PC-9 (cell line): ENCODE measurements around the gene KLHL14. TPM values are rescaled to one million over a fixed set of nuclear protein-coding genes. Genes with fewer than 3 reads are reported as not detected.

ENCODE experiments used
- BruUV-seq: library from RNA; stranded (reverse); fragments of 400-500 nt; replicated peaks from 2 replicates; lab custom pipeline; 2021; lab: Mats Ljungman, UMichigan
- CTCF ChIA-PET: fragments of 300-600 bp; sonication (Branson Sonifier 250); formaldehyde crosslinking; loops from one replicate; lab custom pipeline; 2022; ENCODE audit warnings: antibody characterized with exemption; lab: Charles Lee
- POLR2A ChIA-PET: fragments of 300-600 bp; sonication (Branson Sonifier 250); formaldehyde crosslinking; loops from one replicate; lab custom pipeline; 2022; ENCODE audit warnings: antibody characterized with exemption; ENCODE audit not compliant: unreplicated experiment; lab: Charles Lee
- DNase-seq, 2 experiments: peaks; one replicate each; pipeline versions ENCODE4 v3.0.0 to v3.0.0-alpha.2; 2015 to 2022; ENCODE audit warnings: mixed read lengths in 1 of 2
- H2AFZ ChIP-seq: fragments of 200-600 bp; sonication (generic); 2 replicates; pipeline ENCODE4 v1.8.1; 2017; ENCODE audit warnings: antibody characterized with exemption
- H3F3A ChIP-seq: fragments of 200-600 bp; sonication (generic); 2 replicates; pipeline ENCODE4 v1.8.1; 2017; ENCODE audit warnings: antibody characterized with exemption, mild to moderate bottlenecking, low read depth; ENCODE audit not compliant: insufficient read depth
- H3K27ac ChIP-seq: fragments of 200-600 bp; sonication (generic); 2 replicates; pipeline ENCODE4 v1.6.1; 2016; ENCODE audit warnings: mixed run types
- H3K27me3 ChIP-seq: fragments of 200-600 bp; sonication (generic); 2 replicates; pipeline ENCODE4 v1.6.1; 2016; ENCODE audit warnings: low read depth, mixed run types; ENCODE audit not compliant: insufficient read depth
- H3K36me3 ChIP-seq: fragments of 200-600 bp; sonication (generic); 2 replicates; pipeline ENCODE4 v1.6.1; 2016; ENCODE audit warnings: low read depth, mixed run types
- H3K4me1 ChIP-seq: fragments of 200-600 bp; sonication (generic); replicated peaks from 2 replicates; pipeline ENCODE4 v1.6.1; 2016; ENCODE audit warnings: mixed run types; ENCODE audit not compliant: insufficient read depth
- H3K4me2 ChIP-seq: fragments of 200-600 bp; sonication (generic); 2 replicates; pipeline ENCODE4 v1.6.1; 2017; ENCODE audit warnings: mixed run types
- H3K4me3 ChIP-seq: fragments of 200-600 bp; sonication (generic); 2 replicates; pipeline ENCODE4 v1.6.1; 2016; ENCODE audit warnings: mixed run types
- H3K79me2 ChIP-seq: fragments of 200-600 bp; sonication (generic); 2 replicates; pipeline ENCODE4 v1.6.1; 2017; ENCODE audit warnings: low read depth, mixed run types
- H3K9me2 ChIP-seq: fragments of 200-600 bp; sonication (generic); 2 replicates; pipeline ENCODE4 v1.8.1; 2017; ENCODE audit warnings: mild to moderate bottlenecking; ENCODE audit not compliant: insufficient read depth
- H3K9me3 ChIP-seq: fragments of 200-600 bp; sonication (generic); 2 replicates; pipeline ENCODE4 v1.8.1; 2016; ENCODE audit warnings: low read depth; ENCODE audit not compliant: insufficient read depth
- H4K20me1 ChIP-seq: fragments of 200-600 bp; sonication (generic); 2 replicates; pipeline ENCODE4 v1.8.1; 2017; ENCODE audit not compliant: insufficient read depth
- EZH2 ChIP-seq: fragments of 200-600 bp; sonication (generic); IDR thresholded peaks from 2 replicates; pipeline ENCODE4 v1.8.0; 2017; ENCODE audit warnings: antibody characterized with exemption, low read depth
- intact Hi-C: fragments of 100-400 bp; cut with micrococcal nuclease; formaldehyde crosslinking; loops from one replicate; pipeline ENCODE4 v1.10.0; 2022; ENCODE audit not compliant: unreplicated experiment
- total RNA-seq: library from RNA; stranded (reverse); gene quantifications from 2 replicates; pipeline ENCODE4 v1.2.3, GENCODE V29; 2021
- TF ChIP-seq, protein P1 (sequence below): fragments of 200-600 bp; sonication (generic); conservative IDR thresholded peaks from 2 replicates; pipeline ENCODE4 v1.6.1; 2017; ENCODE audit warnings: mixed run types, antibody characterized with exemption, mild to moderate bottlenecking, moderate library complexity

Gene KLHL14
- total RNA-seq, 1 experiment from 2014 or later, result not detected

DNA sequence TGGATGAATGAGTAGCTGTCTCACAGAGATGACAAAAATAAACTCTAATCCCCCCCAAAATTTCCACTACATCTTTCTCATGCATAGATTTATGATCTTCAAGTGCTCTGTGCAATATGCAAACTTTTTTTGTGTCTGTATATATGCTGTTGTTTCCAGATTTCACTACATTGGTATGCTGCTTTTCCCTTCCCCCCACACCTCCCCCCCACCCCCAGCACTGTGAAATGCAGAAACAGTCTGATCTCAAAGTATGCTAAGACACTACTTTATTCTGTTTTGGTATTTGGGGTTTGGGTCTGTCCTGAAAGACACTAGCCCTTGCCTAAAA is 524 bp upstream of the KLHL14 start:
- Histone ChIP-seq H2AFZ (no peak overlapping the region), H3K4me2 (no peak overlapping the region), H3K27ac (no peak overlapping the region), H4K20me1 (no peaks in the 10 kb centered on the region), H3K4me1 (no peaks in the 10 kb centered on the region), H3K4me3 (no peak overlapping the region), H3K79me2 (no peaks in the 10 kb centered on the region), H3K9me3 (no peaks in the 10 kb centered on the region), H3F3A (no peaks in the 10 kb centered on the region), H3K36me3 (no peaks in the 10 kb centered on the region), H3K9me2 (no peaks in the 10 kb centered on the region), H3K27me3 (no peaks in the 10 kb centered on the region)
- CTCF ChIA-PET, result no interaction called here
- intact Hi-C loops, result no loop called here
- BruUV-seq, result no TSS peak
- no peak for TF ChIP-seq EZH2
- TF ChIP-seq, protein P1, sequence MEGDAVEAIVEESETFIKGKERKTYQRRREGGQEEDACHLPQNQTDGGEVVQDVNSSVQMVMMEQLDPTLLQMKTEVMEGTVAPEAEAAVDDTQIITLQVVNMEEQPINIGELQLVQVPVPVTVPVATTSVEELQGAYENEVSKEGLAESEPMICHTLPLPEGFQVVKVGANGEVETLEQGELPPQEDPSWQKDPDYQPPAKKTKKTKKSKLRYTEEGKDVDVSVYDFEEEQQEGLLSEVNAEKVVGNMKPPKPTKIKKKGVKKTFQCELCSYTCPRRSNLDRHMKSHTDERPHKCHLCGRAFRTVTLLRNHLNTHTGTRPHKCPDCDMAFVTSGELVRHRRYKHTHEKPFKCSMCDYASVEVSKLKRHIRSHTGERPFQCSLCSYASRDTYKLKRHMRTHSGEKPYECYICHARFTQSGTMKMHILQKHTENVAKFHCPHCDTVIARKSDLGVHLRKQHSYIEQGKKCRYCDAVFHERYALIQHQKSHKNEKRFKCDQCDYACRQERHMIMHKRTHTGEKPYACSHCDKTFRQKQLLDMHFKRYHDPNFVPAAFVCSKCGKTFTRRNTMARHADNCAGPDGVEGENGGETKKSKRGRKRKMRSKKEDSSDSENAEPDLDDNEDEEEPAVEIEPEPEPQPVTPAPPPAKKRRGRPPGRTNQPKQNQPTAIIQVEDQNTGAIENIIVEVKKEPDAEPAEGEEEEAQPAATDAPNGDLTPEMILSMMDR, result no peak
- no peak for DNase-seq
- POLR2A ChIA-PET, result no interaction called here

DNA sequence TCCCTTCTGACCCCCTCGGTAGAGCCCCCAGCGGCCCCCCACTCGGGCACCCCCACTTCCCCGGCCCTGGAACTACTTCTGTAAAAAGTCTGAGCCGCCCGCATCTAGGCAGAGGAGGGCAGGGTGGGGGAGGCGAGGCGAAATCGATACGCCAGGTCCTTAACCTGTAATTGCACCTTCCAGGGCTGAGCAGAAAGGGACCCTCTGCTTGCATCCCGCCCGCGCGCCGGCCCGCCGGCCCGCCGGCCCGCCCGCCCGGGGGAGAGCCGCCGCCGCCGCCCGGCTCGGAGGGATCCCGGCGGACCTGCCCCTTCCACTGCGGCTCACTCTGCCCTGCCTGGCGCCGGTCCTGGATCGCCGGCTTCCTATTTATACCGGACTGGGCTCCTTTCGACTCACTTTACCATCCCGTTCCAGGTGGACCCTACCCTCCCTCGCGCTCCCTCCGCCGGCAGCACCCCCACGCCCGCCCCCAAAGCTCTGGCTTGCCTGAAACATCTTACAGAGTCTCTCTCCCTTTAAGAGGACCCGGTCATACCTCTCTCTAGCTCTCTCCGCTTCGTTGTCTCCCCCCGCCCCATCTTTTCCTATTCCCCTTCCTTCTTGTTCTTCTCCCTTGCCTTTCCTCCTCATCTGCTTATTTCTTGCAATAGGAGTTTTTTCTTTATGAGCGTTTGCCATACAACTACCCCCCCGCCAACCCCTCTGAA is 797 bp downstream of the KLHL14 start:
- H3K4me1 ChIP-seq, result no peaks in the 10 kb centered on the region
- no peaks in the 10 kb centered on the region for H3F3A ChIP-seq
- TF ChIP-seq EZH2, result no peak
- TF ChIP-seq, protein P1, result no peak
- H3K4me2 ChIP-seq, result no peak overlapping the region
- CTCF ChIA-PET, result no interaction called here
- H3K79me2 ChIP-seq, result no peaks in the 10 kb centered on the region
- intact Hi-C loops, result no loop called here
- no peaks in the 10 kb centered on the region for H4K20me1 ChIP-seq
- no peaks in the 10 kb centered on the region for H3K9me3 ChIP-seq
- no peak overlapping the region for H2AFZ ChIP-seq
- no TSS peak for BruUV-seq
- no peaks in the 10 kb centered on the region for H3K36me3 ChIP-seq
- no peak overlapping the region for H3K27ac ChIP-seq
- no peaks in the 10 kb centered on the region for H3K9me2 ChIP-seq
- POLR2A ChIA-PET, result no interaction called here
- H3K4me3 ChIP-seq, result no peak overlapping the region
- H3K27me3 ChIP-seq, result no peaks in the 10 kb centered on the region
- DNase-seq, result no peak

DNA sequence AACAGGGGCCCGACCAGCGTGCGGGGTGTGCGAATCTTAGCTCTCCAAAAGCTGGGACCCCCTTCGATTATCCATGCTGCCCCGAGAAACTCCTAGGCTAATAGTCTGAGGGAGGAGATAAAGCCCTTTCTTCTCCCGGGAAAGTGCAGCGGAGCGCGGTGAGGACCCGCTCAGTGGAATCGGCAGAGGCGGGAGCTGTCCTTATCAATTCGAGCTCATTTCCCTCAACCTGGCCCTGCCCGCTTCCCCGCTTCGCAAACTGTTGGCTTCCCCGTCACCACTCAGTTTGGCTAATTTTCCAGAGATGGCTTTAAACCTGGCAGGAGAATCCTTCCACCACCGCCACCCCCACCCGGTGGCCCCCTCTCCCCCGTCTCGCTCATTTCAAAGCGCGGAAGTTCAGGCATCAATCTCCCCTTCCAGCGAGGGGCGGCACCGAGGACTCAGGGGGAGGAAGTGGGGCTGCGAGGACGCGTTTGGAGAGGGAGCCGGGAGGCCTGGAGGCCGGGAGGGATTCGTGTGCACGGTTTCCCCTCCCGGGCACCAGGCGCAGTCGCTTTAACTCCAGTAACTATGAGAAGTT is 1.6 kb downstream of the KLHL14 start:
- CTCF ChIA-PET, result no interaction called here
- no peak overlapping the region for H2AFZ ChIP-seq

More for the DNA sequence above, 1.6 kb downstream of the KLHL14 start:
- no TSS peak for BruUV-seq
- no peak overlapping the region for H3K27ac ChIP-seq
- no peak for DNase-seq
- no peak overlapping the region for H3K4me3 ChIP-seq
- intact Hi-C loops, result no loop called here
- H3K4me2 ChIP-seq, result no peak overlapping the region
- no peaks in the 10 kb centered on the region for H3K36me3 ChIP-seq
- H3F3A ChIP-seq, result no peaks in the 10 kb centered on the region
- no peak for TF ChIP-seq EZH2
- TF ChIP-seq, protein P1, result no peak
- H3K27me3 ChIP-seq, result no peaks in the 10 kb centered on the region
- H4K20me1 ChIP-seq, result no peaks in the 10 kb centered on the region
- H3K4me1 ChIP-seq, result no peaks in the 10 kb centered on the region
- POLR2A ChIA-PET, result no interaction called here
- H3K9me2 ChIP-seq, result no peaks in the 10 kb centered on the region
- no peaks in the 10 kb centered on the region for H3K79me2 ChIP-seq
- H3K9me3 ChIP-seq, result no peaks in the 10 kb centered on the region
